HG03354 (cell line): Measurements from ENCODE around the gene PPIL4.
"Not testable (repeated sequence)": the region's sequence is repeated elsewhere in the genome, so short reads cannot be mapped to it uniquely, and the experiment has no call there.

Experiments used
- ATAC-seq: cut with Tn5 transposase; IDR thresholded peaks from one replicate; pipeline ENCODE4 v1.9.1; 2021; ENCODE audit warnings: mild to moderate bottlenecking; ENCODE audit not compliant: unreplicated experiment, poor library complexity, severe bottlenecking

PPIL4 gene

GRCh38 chr6:149464411-149464810 lies 81.4 kb downstream of the PPIL4 start:
- no peak for ATAC-seq

GRCh38 chr6:149463781-149464180 lies 82.1 kb downstream of the PPIL4 start:
- ATAC-seq: no peak

GRCh38 chr6:149462712-149463111 lies 83.1 kb downstream of the PPIL4 start:
- not testable (repeated sequence) for ATAC-seq

- ATAC-seq: no peak
Measured at GRCh38 chr6:149461670-149462069, 84.2 kb downstream of the PPIL4 start.

- not testable (repeated sequence) for ATAC-seq
Measured at GRCh38 chr6:149460249-149460648, 85.6 kb downstream of the PPIL4 start.

- ATAC-seq: no peak
Measured at GRCh38 chr6:149459761-149460160, 86.1 kb downstream of the PPIL4 start.

GRCh38 chr6:149458806-149459205 lies 87.0 kb downstream of the PPIL4 start:
- ATAC-seq: no peak

- no peak for ATAC-seq
Measured at GRCh38 chr6:149458196-149458595, 87.6 kb downstream of the PPIL4 start.

GRCh38 chr6:149457316-149457884 lies 88.4 kb downstream of the PPIL4 start:
- no peak for ATAC-seq

- no peak for ATAC-seq
Measured at GRCh38 chr6:149456311-149457021, 89.4 kb downstream of the PPIL4 start.

- ATAC-seq: no peak
Measured at GRCh38 chr6:149455031-149455732, 90.7 kb downstream of the PPIL4 start.
